ENCODE data around the gene NPHS1. TPM values are rescaled to one million over a fixed set of nuclear protein-coding genes. Genes with fewer than 3 reads are reported as not detected.

The NPHS1 gene
- total and polyA plus RNA-seq, 2 of the 8 experiments (the other 6 are each of a cell fraction or from before 2014, with no cell fraction given) = 1.3 to 1.4 TPM

DNA sequence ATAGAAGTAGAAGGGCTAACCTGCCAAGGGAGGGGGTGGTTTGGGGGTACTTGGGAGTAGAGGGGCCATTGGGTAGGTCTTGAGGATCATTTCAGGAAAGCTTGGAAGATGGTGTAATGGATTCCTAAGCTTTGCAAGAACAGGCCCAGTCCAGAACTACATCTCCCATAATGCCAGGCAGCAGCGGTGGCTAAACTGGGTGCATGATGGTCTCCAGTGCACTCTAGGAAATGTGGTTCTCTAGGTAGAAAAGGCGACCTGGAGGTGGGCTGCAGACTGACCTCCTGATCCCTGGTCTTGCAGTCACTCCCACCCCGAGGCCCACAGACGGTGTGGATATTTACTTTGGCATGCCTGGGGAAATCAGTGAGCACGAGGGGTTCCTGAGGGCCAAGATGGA, 19.9 kb upstream of the NPHS1 start:
- FAIRE-seq = peak; percentile 85
- H2AK5ac ChIP-seq (ENCODE audit: low read depth, low read length) = no peak overlapping the region

More for the DNA sequence above, 19.9 kb upstream of the NPHS1 start:
- Histone ChIP-seq H3K4me3 (ENCODE audit: extremely low read depth in 1 of 4, insufficient read depth in 2 of 4, low read depth in 3 of 4, low read length in 4 of 4) (no peak overlapping the region), H3K79me1 (ENCODE audit: low read depth, low read length) (no peaks in the 10 kb centered on the region), H3K23me2 (ENCODE audit: low read depth, low read length) (peaks cover 9% of the 10 kb centered on the region; the same call in 1 of the 2 replicates), H3K79me2 (ENCODE audit: control insufficient read depth in 1 of 2, insufficient read depth in 2 of 2, low read length in 2 of 2) (no peaks in the 10 kb centered on the region), H3K18ac (ENCODE audit: extremely low read depth, low read length) (no peak overlapping the region), H2BK15ac (ENCODE audit: low read length) (no peak overlapping the region), H3K14ac (ENCODE audit: insufficient read length) (no peak overlapping the region), H4K20me1 (replicated peaks in 1 of 2; ENCODE audit: control insufficient read depth in 1 of 2, insufficient read depth in 2 of 2, low read length in 2 of 2) (peaks cover 0 to 2% of the 10 kb centered on the region in 2 experiments), H3K4me1 (replicated peaks in 1 of 4; ENCODE audit: control insufficient read depth in 3 of 4, insufficient read depth in 4 of 4, low read length in 3 of 4) (peaks cover 0 to 12% (median 8%) of the 10 kb centered on the region in 4 experiments; a peak in 5 of 7 replicates), H3K9me3 (ENCODE audit: insufficient read depth in 2 of 2, low read depth in 1 of 2, low read length in 1 of 2) (no peaks in the 10 kb centered on the region), H2BK5ac (ENCODE audit: low read depth, low read length) (no peak overlapping the region), H3K27me3 (replicated peaks in 1 of 4; ENCODE audit: control insufficient read depth in 3 of 4, extremely low read depth in 1 of 4, insufficient read depth in 3 of 4, low read length in 3 of 4) (peaks cover 3 to 9% (median 7%) of the 10 kb centered on the region in 4 experiments), H3K4ac (replicated peaks; ENCODE audit: insufficient read length, low read depth, low read length) (no peak overlapping the region), H4K91ac (replicated peaks; ENCODE audit: insufficient read length, low read length) (no peak overlapping the region), H3K27ac (ENCODE audit: low read depth, low read length) (no peak overlapping the region), H2AFZ (ENCODE audit: low read length) (no peak overlapping the region), H4K8ac (ENCODE audit: extremely low read depth, insufficient read depth, low read length) (no peak overlapping the region), H3K4me2 (ENCODE audit: insufficient read depth in 1 of 2, low read depth in 2 of 2, low read length in 2 of 2) (no peak overlapping the region), H3K36me3 (ENCODE audit: control insufficient read depth in 2 of 4, insufficient read depth in 4 of 4, low read length in 3 of 4) (no peaks in the 10 kb centered on the region; a peak in 1 of 8 replicates), H2BK12ac (ENCODE audit: low read depth, low read length) (no peak overlapping the region), H3K56ac (replicated peaks; ENCODE audit: insufficient read length, low read depth, low read length) (no peak overlapping the region), H2BK20ac (ENCODE audit: low read length) (no peak overlapping the region), H4K5ac (ENCODE audit: insufficient read length, low read depth, low read length) (no peak overlapping the region), H3K9ac (replicated peaks in 1 of 4; ENCODE audit: extremely low read depth in 1 of 4, low read depth in 3 of 4, low read length in 3 of 4) (no peak overlapping the region), H3K23ac (ENCODE audit: insufficient read length) (no peak overlapping the region), H2BK120ac (replicated peaks; ENCODE audit: low read depth, low read length) (no peak overlapping the region)
- TF ChIP-seq YY1 (IDR thresholded peaks at IDR 0.05; ENCODE audit: low read depth, low read length) (peak; percentile 80; the same call in 1 of the 2 replicates), NANOG (IDR thresholded peaks at IDR 0.05; ENCODE audit: insufficient read depth, low read depth, low read length, poor library complexity, severe bottlenecking) (no peak), CREB1 (IDR thresholded peaks at IDR 0.05) (peak; percentile 40; the same call in 1 of the 2 replicates), SIX5 (IDR thresholded peaks at IDR 0.05; ENCODE audit: low read depth, low read length) (peak; percentile 91)
- ChIA-PET CTCF (ENCODE audit: partially characterized antibody) (interaction anchor here (0.7 to 1.0 kb wide), 3 partner anchors 9 to 62 kb away, joined by 3 to 4 read pairs (median 3); no protein-coding TSS in a partner anchor), POLR2A (ENCODE audit: partially characterized antibody) (interaction anchor here (0.8 to 1.9 kb wide), 2 partner anchors 12 to 362 kb away, joined by 3 to 4 read pairs; no protein-coding TSS in a partner anchor)
- 70% methylated on average over 5 of the region's 5 CpGs; no CpG with 5 or more reads in 1 of the 2 experiments for WGBS, 2 experiments (ENCODE audit: extremely low coverage in 1 of 2, insufficient coverage in 1 of 2, insufficient read length in 1 of 2, insufficient replicate concordance in 2 of 2, low coverage in 1 of 2, low lambda C conversion rate in 2 of 2, missing lambda C conversion rate in 1 of 2)
- no peak for DNase-seq (ENCODE audit: low read depth in 1 of 2, low spot score in 2 of 2)
